Measurements from ENCODE around the gene ZNF189.
A peak's percentile ranks its signal among the peaks of the same experiment; 100 is the strongest.

The ZNF189 gene

GRCh38 chr9:101398068-101398929, at the start of gene ZNF189, which contains the start of gene MRPL50:
Gene ZNF189 (plus strand): TSS chr9:101398851. CDS start chr9:101399157, 306 bp downstream.
Gene MRPL50 (minus strand): TSS chr9:101398618. CDS start chr9:101398592, 26 bp downstream.
- peak; percentile 88 for DNase-seq (ENCODE audit: low read depth)

- no peak for DNase-seq (ENCODE audit: low read depth)
Measured at GRCh38 chr9:101350285-101350684, 48.4 kb upstream of the ZNF189 start.

GRCh38 chr9:101352892-101353463, 45.7 kb upstream of the ZNF189 start:
- no peak for DNase-seq (ENCODE audit: low read depth)

GRCh38 chr9:101353683-101354082, 45.0 kb upstream of the ZNF189 start:
- DNase-seq (ENCODE audit: low read depth) = no peak

GRCh38 chr9:101354143-101354764, 44.4 kb upstream of the ZNF189 start:
- no peak for DNase-seq (ENCODE audit: low read depth)

- DNase-seq (ENCODE audit: low read depth) = no peak
Measured at GRCh38 chr9:101354765-101355708, 43.6 kb upstream of the ZNF189 start.

- no peak for DNase-seq (ENCODE audit: low read depth)
Measured at GRCh38 chr9:101356619-101357018, 42.0 kb upstream of the ZNF189 start.

- DNase-seq (ENCODE audit: low read depth) = no peak
Measured at GRCh38 chr9:101359679-101360078, 39.0 kb upstream of the ZNF189 start.

GRCh38 chr9:101360647-101361046, 38.0 kb upstream of the ZNF189 start:
- DNase-seq (ENCODE audit: low read depth) = no peak

GRCh38 chr9:101362450-101362849, 36.2 kb upstream of the ZNF189 start:
- no peak for DNase-seq (ENCODE audit: low read depth)

GRCh38 chr9:101365181-101365580, 33.5 kb upstream of the ZNF189 start:
- DNase-seq (ENCODE audit: low read depth) = no peak

GRCh38 chr9:101366038-101366756, 32.5 kb upstream of the ZNF189 start:
- DNase-seq (ENCODE audit: low read depth) = no peak

- DNase-seq (ENCODE audit: low read depth) = no peak
Measured at GRCh38 chr9:101367323-101367722, 31.3 kb upstream of the ZNF189 start.

GRCh38 chr9:101369286-101369685, 29.4 kb upstream of the ZNF189 start:
- no peak for DNase-seq (ENCODE audit: low read depth)

- DNase-seq (ENCODE audit: low read depth) = no peak
Measured at GRCh38 chr9:101369884-101370531, 28.6 kb upstream of the ZNF189 start.

- no peak for DNase-seq (ENCODE audit: low read depth)
Measured at GRCh38 chr9:101371813-101372212, 26.8 kb upstream of the ZNF189 start.

GRCh38 chr9:101372327-101373118, 26.1 kb upstream of the ZNF189 start:
- no peak for DNase-seq (ENCODE audit: low read depth)

GRCh38 chr9:101375546-101375945, 23.1 kb upstream of the ZNF189 start:
- no peak for DNase-seq (ENCODE audit: low read depth)

- DNase-seq (ENCODE audit: low read depth) = no peak
Measured at GRCh38 chr9:101376111-101376848, 22.4 kb upstream of the ZNF189 start.

All from activated T-cell treated with anti-CD3 and anti-CD28 coated beads for 1 hour (primary cell).